Endodermal cell (in vitro differentiated cells): ENCODE data around the gene PXMP4. TPM values are rescaled to one million over a fixed set of nuclear protein-coding genes. Genes with fewer than 3 reads are reported as not detected.
"Not testable (repeated sequence)": the region's sequence is repeated elsewhere in the genome, so short reads cannot be mapped to it uniquely, and the experiment has no call there.

Source experiments
- DNase-seq: peaks from one replicate; pipeline ENCODE4 v3.0.0-alpha.2; 2017
- H3K27ac ChIP-seq: 2 replicates; pipeline ENCODE4 v1.5.1; 2013; ENCODE audit warnings: mild to moderate bottlenecking, low read depth, low read length, moderate library complexity
- H3K27me3 ChIP-seq: 2 replicates; pipeline ENCODE4 v1.6.1; 2013; ENCODE audit warnings: mild to moderate bottlenecking, low read length, moderate library complexity; ENCODE audit not compliant: insufficient read depth, control insufficient read depth, poor library complexity, severe bottlenecking
- H3K36me3 ChIP-seq: 2 replicates; pipeline ENCODE4 v1.7.0; 2013; ENCODE audit warnings: mild to moderate bottlenecking, low read length, moderate library complexity; ENCODE audit not compliant: control insufficient read depth, insufficient read depth
- H3K4me1 ChIP-seq: one replicate; pipeline ENCODE4 v1.7.0; 2013; ENCODE audit warnings: low read length; ENCODE audit not compliant: control insufficient read depth, insufficient read depth
- H3K4me3 ChIP-seq: 2 replicates; pipeline ENCODE4 v1.5.1; 2013; ENCODE audit warnings: mild to moderate bottlenecking, low read length, moderate library complexity
- H3K9ac ChIP-seq: 2 replicates; pipeline ENCODE4 v1.6.1; 2013; ENCODE audit warnings: mild to moderate bottlenecking, low read length, moderate library complexity; ENCODE audit not compliant: poor library complexity, severe bottlenecking; ENCODE audit errors: extremely low read depth
- H3K9me3 ChIP-seq: 2 replicates; pipeline ENCODE4 v1.6.1; 2013; ENCODE audit warnings: mild to moderate bottlenecking, low read length, moderate library complexity; ENCODE audit not compliant: control insufficient read depth
- H3K27ac Mint-ChIP-seq: 2 replicates; pipeline ENCODE4 v1.8.0; 2020; ENCODE audit warnings: mixed read lengths
- H3K27me3 Mint-ChIP-seq: 2 replicates; pipeline ENCODE4 v1.8.0; 2021; ENCODE audit warnings: mild to moderate bottlenecking, mixed read lengths; ENCODE audit not compliant: insufficient read depth
- H3K36me3 Mint-ChIP-seq: 2 replicates; pipeline ENCODE4 v1.8.0; 2020; ENCODE audit warnings: low read depth, mixed read lengths
- H3K4me1 Mint-ChIP-seq: 2 replicates; pipeline ENCODE4 v1.8.0; 2020; ENCODE audit warnings: mixed read lengths
- H3K4me3 Mint-ChIP-seq: 2 replicates; pipeline ENCODE4 v1.8.0; 2020; ENCODE audit warnings: mild to moderate bottlenecking, moderate library complexity, mixed read lengths
- H3K9me3 Mint-ChIP-seq: 2 replicates; pipeline ENCODE4 v1.8.0; 2020; ENCODE audit warnings: mild to moderate bottlenecking, mixed read lengths
- CTCF ChIP-seq: fragments of 200-600 bp; sonication (generic); conservative IDR thresholded peaks from 2 replicates; pipeline ENCODE4 v1.5.0; 2021; ENCODE audit warnings: antibody characterized with exemption, mild to moderate bottlenecking
- WGBS, 2 experiments: methylation state at CpG; one replicate each; pipeline versions ENCODE4 v1.1.5 to v1.1.7; 2013; ENCODE audit warnings: missing lambda C conversion rate in 2 of 2, mixed read lengths in 1 of 2; ENCODE audit not compliant: insufficient coverage in 1 of 2, insufficient read length in 1 of 2; 5-methylcytosine and 5-hydroxymethylcytosine counted together
- total RNA-seq, 2 donors: library from RNA; stranded (reverse); fragmentation: NEBNext Ultra II Directional in 1 of 2; extraction: Animal tissue kit (Norgen Biotek cat#: 25700) in 1 of 2; gene quantifications; 2 replicates in 1 of 2; 3 replicates in 1 of 2; pipeline ENCODE4 v1.2.1, GENCODE V29; 2021

The PXMP4 gene
- total RNA-seq, 2 donors from 2014 or later = 1.5 to 3.8 TPM

GRCh38 chr20:33702861-33703260 lies 17.2 kb downstream of the PXMP4 start:
- Histone ChIP-seq H3K9me3 (no peaks in the 10 kb centered on the region), H3K36me3 (no peaks in the 10 kb centered on the region), H3K27ac (no peak overlapping the region), H3K4me1 (no peaks in the 10 kb centered on the region), H3K4me3 (no peak overlapping the region), H3K9ac (no peak overlapping the region), H3K27me3 (no peaks in the 10 kb centered on the region)
- H3K36me3 Mint-ChIP-seq = peaks cover 8% of the 10 kb centered on the region
- 91 to 97% methylated on average over 5 of the region's 5 CpGs for WGBS, 2 experiments
- peaks cover 9% of the 10 kb centered on the region for H3K27me3 Mint-ChIP-seq
- H3K4me1 Mint-ChIP-seq = no peaks in the 10 kb centered on the region
- TF ChIP-seq CTCF = no peak
- peaks cover 54% of the 10 kb centered on the region for H3K9me3 Mint-ChIP-seq
- DNase-seq = no peak
- no peak overlapping the region for H3K4me3 Mint-ChIP-seq
- no peak overlapping the region for H3K27ac Mint-ChIP-seq

- Histone ChIP-seq H3K9ac (no peak overlapping the region), H3K27me3 (no peaks in the 10 kb centered on the region), H3K9me3 (no peaks in the 10 kb centered on the region), H3K27ac (no peak overlapping the region), H3K4me1 (no peaks in the 10 kb centered on the region), H3K4me3 (no peak overlapping the region), H3K36me3 (no peaks in the 10 kb centered on the region)
- Mint-ChIP-seq H3K27me3 (peaks cover 9% of the 10 kb centered on the region), H3K9me3 (peaks cover 64% of the 10 kb centered on the region), H3K36me3 (peaks cover 10% of the 10 kb centered on the region), H3K27ac (no peak overlapping the region), H3K4me1 (no peaks in the 10 kb centered on the region), H3K4me3 (no peak overlapping the region)
- no peak for TF ChIP-seq CTCF
- no peak for DNase-seq
- 94 to 98% methylated on average over 8 to 20 of the region's 27 CpGs for WGBS, 2 experiments
These were observed 18.3 kb downstream of the PXMP4 start for GRCh38 chr20:33701629-33702450.

- not testable (repeated sequence) for H3K9me3 ChIP-seq, H3K27ac Mint-ChIP-seq, H3K4me3 ChIP-seq, H3K4me1 ChIP-seq, H3K27ac ChIP-seq, H3K27me3 ChIP-seq, H3K4me1 Mint-ChIP-seq, H3K9ac ChIP-seq, H3K36me3 ChIP-seq, H3K27me3 Mint-ChIP-seq, H3K4me3 Mint-ChIP-seq, DNase-seq
- H3K9me3 Mint-ChIP-seq = peaks cover 64% of the 10 kb centered on the region
- 94 to 95% methylated on average over 22 to 41 of the region's 45 CpGs for WGBS, 2 experiments
- H3K36me3 Mint-ChIP-seq = peaks cover 10% of the 10 kb centered on the region
These were observed 19.2 kb downstream of the PXMP4 start for GRCh38 chr20:33700696-33701441.

GRCh38 chr20:33698966-33699365 lies 21.1 kb downstream of the PXMP4 start:
- not testable (repeated sequence) for H3K27ac Mint-ChIP-seq, H3K4me3 Mint-ChIP-seq, H3K9me3 ChIP-seq, H3K9ac ChIP-seq, H3K4me1 Mint-ChIP-seq, DNase-seq, H3K27me3 Mint-ChIP-seq, H3K27ac ChIP-seq, H3K27me3 ChIP-seq, H3K36me3 ChIP-seq, H3K4me1 ChIP-seq, H3K4me3 ChIP-seq
- H3K36me3 Mint-ChIP-seq = peaks cover 10% of the 10 kb centered on the region
- H3K9me3 Mint-ChIP-seq = peaks cover 58% of the 10 kb centered on the region
- WGBS, 2 experiments = 96% methylated on average over 18 of the region's 27 CpGs; no CpG with 5 or more reads in 1 of the 2 experiments
